Motor neuron (in vitro differentiated cells): ENCODE data around the gene RHEBL1. TPM values are rescaled to one million over a fixed set of nuclear protein-coding genes. Genes with fewer than 3 reads are reported as not detected.
A peak's percentile ranks its signal among the peaks of the same experiment; 100 is the strongest.

Experiments
- ATAC-seq, 8 experiments: fragments of 200-7000 bp; cut with Tn5 transposase; replicated peaks in 6 of 8; 2 replicates each; pipeline ENCODE4 v1.8.0; 2021; ENCODE audit warnings: mild to moderate bottlenecking in 8 of 8, moderate library complexity in 8 of 8
- H3K27ac ChIP-seq, 2 donors: fragments of 250-450 bp; sonication (Bioruptor Pico); 2 replicates each; pipeline ENCODE4 v1.9.0; 2021; ENCODE audit warnings: antibody characterized with exemption in 2 of 2, mild to moderate bottlenecking in 2 of 2, moderate library complexity in 1 of 2
- H3K4me1 ChIP-seq, 2 donors: fragments of 250-450 bp; sonication (Bioruptor Pico); replicated peaks in 1 of 2; 2 replicates each; pipeline ENCODE4 v1.6.1; 2021; ENCODE audit warnings: antibody characterized with exemption in 2 of 2, mild to moderate bottlenecking in 2 of 2, moderate library complexity in 1 of 2
- H3K4me3 ChIP-seq, 5 donors: fragments of 250-450 bp; sonication (Bioruptor Pico); 2 replicates each; pipeline ENCODE4 v1.9.0; 2021; ENCODE audit warnings: antibody characterized with exemption in 5 of 5, mild to moderate bottlenecking in 5 of 5, moderate library complexity in 4 of 5
- WGBS, 10 experiments: fragments of 450-650 bp; shearing (Covaris generic); methylation state at CpG; one replicate each; pipeline ENCODE4 v1.0.0; 2022; 5-methylcytosine and 5-hydroxymethylcytosine counted together
- in situ Hi-C, 9 experiments: fragments of 400-800 bp; cut with MboI; loops; one replicate each; pipeline ENCODE4 v1.15.0; 2021; ENCODE audit warnings: low sequenced_read_pairs in 9 of 9, low pct_unique_long_range_greater_than_20kb in 2 of 9; ENCODE audit not compliant: unreplicated experiment in 9 of 9
- total RNA-seq, 8 experiments: library from RNA; unstranded; fragments of 300-600 nt; gene quantifications; 2 replicates each; pipeline versions ENCODE4 v1.2.3 to v1.2.4, GENCODE V29; 2022

The RHEBL1 gene
- total RNA-seq, 8 experiments from 2014 or later: 0.45 to 4.1 (median 1.2) TPM; not detected in 1

DNA sequence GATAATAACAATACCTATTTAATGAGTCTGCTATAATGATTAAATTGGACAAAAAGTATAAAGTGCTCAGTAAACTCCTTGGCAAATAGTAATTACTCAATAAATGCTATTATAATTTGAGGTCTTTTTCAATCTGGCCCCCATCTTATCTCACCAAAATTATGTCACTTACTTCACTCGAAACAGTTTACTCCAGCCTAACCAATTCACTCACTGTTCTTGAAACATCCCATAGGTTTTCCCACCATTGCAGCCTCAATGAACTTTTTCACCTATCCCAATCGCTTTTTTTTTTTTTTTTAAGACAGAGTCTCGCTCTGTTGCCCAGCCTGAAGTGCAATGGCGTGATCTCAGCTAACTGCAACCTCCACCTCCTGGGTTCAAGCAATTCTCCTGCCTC is 33.8 kb downstream of the RHEBL1 start:
- H3K27ac ChIP-seq: no peak overlapping the region
- H3K4me3 ChIP-seq: no peak overlapping the region
- H3K4me1 ChIP-seq: no peaks in the 10 kb centered on the region
- in situ Hi-C loops: no loop called here
- 50 to 100% (median 89%) methylated on average over 1 to 4 of the region's 4 CpGs for WGBS, 10 experiments
- no peak for ATAC-seq

DNA sequence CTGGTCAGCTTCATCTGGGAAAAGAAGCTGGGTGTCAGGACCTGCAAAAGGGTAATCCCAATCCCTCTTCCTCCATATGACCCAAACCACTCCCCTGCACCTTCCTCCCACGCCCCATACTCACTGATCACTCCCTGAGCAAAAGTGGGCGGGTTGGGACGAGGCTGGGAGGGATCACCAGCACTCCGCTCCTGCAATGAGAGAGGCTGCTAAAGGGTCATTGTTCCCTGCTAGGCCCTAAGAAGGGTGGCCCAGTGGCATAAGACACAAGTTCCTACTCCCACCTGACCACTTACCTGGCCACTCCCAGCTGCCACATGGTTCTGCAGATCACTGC is 35.5 kb downstream of the RHEBL1 start:
- WGBS, 10 experiments: 100% methylated on average over 1 to 3 of the region's 4 CpGs; no CpG with 5 or more reads in 7 of the 10 experiments
- Histone ChIP-seq H3K4me1 (no peaks in the 10 kb centered on the region), H3K27ac (no peak overlapping the region), H3K4me3 (no peak overlapping the region)
- in situ Hi-C loops: no loop called here
- peak in 1 of 8 experiments; percentile 3 for ATAC-seq

DNA sequence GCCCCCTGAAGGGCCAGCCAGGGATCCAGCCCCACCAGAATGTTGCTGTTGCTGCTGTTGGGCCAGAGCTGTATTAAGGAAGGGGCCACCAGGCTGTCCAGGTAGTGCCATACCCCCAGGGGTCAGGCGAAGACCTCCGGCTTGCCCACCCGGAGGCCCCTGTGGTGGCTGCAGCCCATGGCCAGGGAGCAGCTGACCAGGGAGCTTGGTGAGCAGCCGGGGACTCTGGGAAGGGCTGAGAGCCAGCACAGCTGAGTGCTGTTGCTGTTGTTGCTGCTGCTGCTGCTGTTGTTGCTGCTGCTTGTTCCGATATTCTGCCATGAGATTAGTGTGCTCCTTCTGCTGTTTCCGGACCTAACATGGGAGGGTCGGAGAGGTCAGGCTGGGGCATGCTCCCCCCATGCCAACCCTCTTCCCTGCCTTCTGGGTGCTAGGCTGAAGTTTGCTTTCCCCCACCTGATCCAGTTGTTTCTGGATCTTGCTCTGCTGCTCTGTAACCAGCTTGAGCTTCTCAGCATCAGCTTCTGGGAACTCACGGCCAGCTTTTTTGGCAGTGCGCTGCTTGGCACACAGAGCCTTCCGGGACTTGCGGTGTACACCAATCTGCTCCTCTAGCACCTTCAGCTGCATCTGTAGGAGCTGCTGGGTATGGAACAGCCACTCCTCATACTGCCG is 36.0 kb downstream of the RHEBL1 start:
- Histone ChIP-seq H3K4me3 (no peak overlapping the region), H3K27ac (no peak overlapping the region), H3K4me1 (no peaks in the 10 kb centered on the region)
- WGBS, 10 experiments: 67 to 100% (median 100%) methylated on average over 2 to 5 of the region's 12 CpGs; no CpG with 5 or more reads in 6 of the 10 experiments
- peak in 4 of 8 experiments; percentile 18 to 31 (median 20) for ATAC-seq
- in situ Hi-C loops: no loop called here

DNA sequence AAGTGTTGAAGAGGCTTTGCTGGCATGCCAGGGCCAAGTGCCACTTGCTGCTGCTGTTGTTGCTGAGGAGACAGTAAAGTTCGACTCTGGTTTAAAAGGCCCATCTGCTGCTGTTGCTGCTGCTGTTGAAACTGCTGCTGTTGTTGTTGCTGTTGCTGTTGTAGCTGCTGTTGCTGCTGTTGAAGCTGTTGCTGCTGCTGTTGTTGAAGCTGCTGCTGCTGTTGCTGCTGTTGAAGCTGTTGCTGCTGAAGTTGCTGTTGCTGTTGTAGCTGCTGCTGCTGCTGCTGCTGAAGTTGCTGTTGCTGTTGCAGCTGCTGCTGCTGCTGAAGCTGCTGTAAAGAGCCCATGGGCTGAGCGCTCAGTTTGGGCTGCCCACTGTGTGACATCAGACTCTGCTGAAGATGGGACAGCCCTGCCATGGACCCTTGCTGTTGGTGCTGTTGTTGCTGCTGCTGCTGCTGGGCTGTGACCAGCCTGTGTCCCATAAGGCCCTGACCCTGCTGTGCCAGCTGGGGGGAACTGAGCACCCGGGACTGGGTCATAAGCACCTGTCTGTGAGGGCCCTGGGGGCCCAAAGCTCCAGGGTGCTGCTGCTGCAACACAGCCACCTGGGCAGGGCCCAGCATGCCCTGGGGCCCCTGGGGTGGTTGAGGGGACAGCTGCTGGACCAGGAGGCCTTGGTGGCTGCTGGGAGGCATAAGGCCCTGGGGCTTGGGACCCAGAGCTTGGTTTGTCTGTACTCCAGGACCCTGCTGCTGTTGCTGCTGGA is 36.9 kb downstream of the RHEBL1 start:
- H3K27ac ChIP-seq: no peak overlapping the region
- no peak overlapping the region for H3K4me3 ChIP-seq
- peak in 5 of 8 experiments; percentile 16 to 38 (median 34) for ATAC-seq
- in situ Hi-C loops: no loop called here
- H3K4me1 ChIP-seq: no peaks in the 10 kb centered on the region
- WGBS, 10 experiments: 79 to 100% (median 83%) methylated on average over 1 to 3 of the region's 3 CpGs; no CpG with 5 or more reads in 6 of the 10 experiments

DNA sequence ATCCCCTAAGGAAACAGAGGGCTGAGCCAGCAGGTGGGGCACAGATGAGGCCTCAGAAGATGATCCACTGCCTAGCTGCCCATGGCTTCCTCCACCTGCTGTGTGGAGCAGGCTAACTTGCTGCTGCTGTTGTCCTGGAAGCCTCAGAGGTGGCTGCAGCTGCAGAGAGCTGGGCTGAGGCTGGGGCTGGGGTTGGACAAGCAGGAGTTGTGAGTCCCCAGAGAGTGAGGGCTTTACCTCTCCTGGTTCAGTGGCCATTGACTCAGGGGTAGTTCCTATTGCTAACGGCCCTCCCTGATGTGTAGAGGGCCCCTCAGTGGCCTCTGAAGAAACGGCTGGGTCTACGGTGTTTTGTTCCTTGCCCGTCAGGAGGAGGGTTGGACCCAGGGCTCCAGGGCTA is 37.5 kb downstream of the RHEBL1 start:
- H3K4me3 ChIP-seq: no peak overlapping the region
- H3K27ac ChIP-seq: no peak overlapping the region
- H3K4me1 ChIP-seq: no peaks in the 10 kb centered on the region
- 65 to 100% (median 80%) methylated on average over 1 to 2 of the region's 4 CpGs; no CpG with 5 or more reads in 7 of the 10 experiments for WGBS, 10 experiments
- ATAC-seq: peak in 3 of 8 experiments; percentile 13 to 78 (median 24)
- in situ Hi-C loops: no loop called here

DNA sequence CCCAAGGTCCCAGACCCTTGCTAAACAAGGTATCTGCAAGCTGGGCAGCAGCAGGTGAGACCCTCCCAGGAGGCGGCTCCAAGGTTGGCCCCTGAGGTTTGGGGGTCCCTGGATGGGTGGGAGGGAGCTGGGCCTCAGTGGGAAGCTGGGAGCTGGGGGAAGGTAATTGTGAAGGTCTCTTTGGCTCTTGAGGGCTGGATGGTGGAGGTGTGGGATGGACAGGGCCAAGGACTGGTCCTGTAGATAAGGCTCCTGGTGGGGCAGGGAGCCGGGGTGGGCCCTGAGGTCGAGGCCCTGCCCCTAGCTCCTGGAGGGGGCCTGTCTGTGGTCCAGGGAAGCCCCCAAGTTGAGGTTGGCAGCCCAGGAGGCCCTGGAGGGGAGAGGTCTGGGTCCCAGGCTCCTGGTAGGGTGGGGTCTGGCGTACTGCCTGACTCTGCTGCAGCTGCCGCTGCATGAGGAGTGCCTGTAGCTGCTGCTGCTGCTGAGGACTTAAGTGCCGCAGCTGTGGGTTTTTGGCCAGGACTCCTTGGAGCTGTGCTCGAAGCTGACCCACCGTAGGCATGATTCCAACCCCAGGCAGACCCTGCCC is 38.1 kb downstream of the RHEBL1 start:
- Histone ChIP-seq H3K4me3 (no peak overlapping the region), H3K27ac (no peak overlapping the region), H3K4me1 (no peaks in the 10 kb centered on the region)
- WGBS, 10 experiments: 100% methylated on average over 1 to 2 of the region's 8 CpGs; no CpG with 5 or more reads in 7 of the 10 experiments
- in situ Hi-C loops: no loop called here
- peak in 2 of 8 experiments; percentile 9 to 10 for ATAC-seq

DNA sequence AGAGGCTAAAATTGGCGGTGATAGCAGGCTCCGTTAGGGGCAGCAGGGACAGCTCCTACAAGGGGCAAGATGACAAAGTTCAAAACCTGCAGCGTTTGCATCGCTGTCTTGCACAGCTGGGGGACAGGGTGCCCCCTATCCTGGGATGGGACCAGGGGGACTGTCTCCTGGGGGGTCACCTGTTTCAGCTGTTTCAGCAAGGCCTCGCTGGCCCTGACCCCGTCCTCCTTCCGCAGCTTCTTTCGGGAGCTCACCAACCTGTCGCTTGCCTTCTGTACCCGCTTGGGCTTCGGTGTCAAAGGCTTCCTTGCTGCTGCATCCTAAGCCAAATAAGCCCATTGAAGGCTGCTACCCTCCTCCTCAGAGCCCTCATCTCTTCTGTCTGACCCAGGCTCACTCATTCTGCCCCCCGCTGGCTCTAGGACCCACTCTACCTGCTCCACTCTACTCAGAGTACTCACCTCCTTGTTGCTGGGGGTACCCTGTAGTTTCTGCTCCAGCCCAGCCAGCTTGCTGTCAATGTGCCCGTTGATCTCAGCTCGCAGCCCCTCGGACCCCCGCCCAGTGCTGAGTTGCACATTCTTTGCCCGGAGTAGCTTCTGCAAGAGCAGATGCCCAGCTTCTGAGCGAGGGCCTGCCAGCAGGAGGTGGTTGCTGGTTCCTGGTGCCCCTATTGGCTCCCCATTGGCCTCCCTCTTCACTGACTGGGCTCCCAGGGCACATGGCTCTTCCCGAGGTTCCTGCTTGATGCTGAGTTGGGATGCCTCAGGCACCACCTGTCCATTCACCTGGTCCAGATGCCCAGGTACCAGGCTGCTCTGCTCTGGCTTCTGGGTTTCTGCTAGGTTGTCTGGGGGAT is 38.8 kb downstream of the RHEBL1 start:
- no peak for ATAC-seq
- no peak overlapping the region for H3K4me3 ChIP-seq
- no peak overlapping the region for H3K27ac ChIP-seq
- H3K4me1 ChIP-seq: no peaks in the 10 kb centered on the region
- in situ Hi-C loops: no loop called here
- 40 to 100% (median 97%) methylated on average over 1 to 7 of the region's 19 CpGs; no CpG with 5 or more reads in 1 of the 10 experiments for WGBS, 10 experiments

DNA sequence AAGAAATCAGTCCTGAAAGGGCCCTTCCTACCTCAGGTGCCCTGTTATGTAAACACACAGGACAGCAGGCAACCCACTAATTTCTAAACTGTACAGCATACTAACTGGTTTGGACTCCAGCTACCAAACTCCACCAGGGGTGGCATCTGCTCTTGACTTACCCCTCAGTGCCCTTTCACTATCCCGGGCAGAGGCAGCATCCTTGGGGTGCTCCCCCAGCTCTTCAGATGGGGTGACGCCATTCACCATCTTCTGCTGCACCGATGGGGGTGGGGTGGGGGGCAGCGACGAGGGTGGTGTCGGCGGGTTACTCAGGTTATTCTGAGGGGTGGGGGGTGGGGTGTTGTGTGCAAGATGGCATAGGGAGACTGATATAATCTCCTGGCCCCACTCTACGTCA is 39.7 kb downstream of the RHEBL1 start:
- in situ Hi-C loops: no loop called here
- no peak for ATAC-seq
- Histone ChIP-seq H3K4me3 (no peak overlapping the region), H3K27ac (no peak overlapping the region), H3K4me1 (no peaks in the 10 kb centered on the region)
- WGBS, 10 experiments: 74 to 90% methylated on average over 2 to 3 of the region's 8 CpGs; no CpG with 5 or more reads in 8 of the 10 experiments

DNA sequence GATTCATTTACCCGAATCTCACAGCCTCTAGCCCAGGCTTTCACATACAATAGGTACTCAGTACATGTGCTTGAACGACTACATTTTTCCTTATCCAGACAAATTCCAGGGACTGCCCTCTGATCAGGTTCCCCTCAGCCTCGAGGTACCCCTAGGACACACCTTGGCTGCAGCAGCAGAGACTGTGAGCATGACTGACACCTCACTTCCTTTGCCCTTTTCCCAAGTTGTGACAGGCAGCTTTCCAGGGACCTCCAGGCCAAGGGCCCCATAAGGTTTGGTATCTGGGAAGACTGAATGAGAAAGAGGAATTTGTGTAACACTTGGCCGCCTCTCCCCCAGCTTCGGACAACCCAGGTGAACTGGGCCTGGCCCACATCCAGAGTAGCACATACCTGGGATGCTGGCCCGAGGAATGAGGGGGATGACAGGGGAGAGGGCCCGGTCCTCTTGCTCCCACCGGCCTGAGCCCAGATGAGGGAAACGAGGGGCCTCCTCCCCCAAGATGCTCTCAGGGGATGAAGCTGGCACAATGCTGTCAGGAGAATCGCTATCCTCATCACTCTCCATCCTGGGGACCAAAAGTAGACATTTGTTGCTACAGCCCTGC is 41.0 kb downstream of the RHEBL1 start:
- ATAC-seq: no peak
- no peak overlapping the region for H3K27ac ChIP-seq
- H3K4me1 ChIP-seq: no peaks in the 10 kb centered on the region
- H3K4me3 ChIP-seq: no peak overlapping the region
- 64 to 100% (median 94%) methylated on average over 1 to 5 of the region's 10 CpGs; no CpG with 5 or more reads in 2 of the 10 experiments for WGBS, 10 experiments
- in situ Hi-C loops: no loop called here

DNA sequence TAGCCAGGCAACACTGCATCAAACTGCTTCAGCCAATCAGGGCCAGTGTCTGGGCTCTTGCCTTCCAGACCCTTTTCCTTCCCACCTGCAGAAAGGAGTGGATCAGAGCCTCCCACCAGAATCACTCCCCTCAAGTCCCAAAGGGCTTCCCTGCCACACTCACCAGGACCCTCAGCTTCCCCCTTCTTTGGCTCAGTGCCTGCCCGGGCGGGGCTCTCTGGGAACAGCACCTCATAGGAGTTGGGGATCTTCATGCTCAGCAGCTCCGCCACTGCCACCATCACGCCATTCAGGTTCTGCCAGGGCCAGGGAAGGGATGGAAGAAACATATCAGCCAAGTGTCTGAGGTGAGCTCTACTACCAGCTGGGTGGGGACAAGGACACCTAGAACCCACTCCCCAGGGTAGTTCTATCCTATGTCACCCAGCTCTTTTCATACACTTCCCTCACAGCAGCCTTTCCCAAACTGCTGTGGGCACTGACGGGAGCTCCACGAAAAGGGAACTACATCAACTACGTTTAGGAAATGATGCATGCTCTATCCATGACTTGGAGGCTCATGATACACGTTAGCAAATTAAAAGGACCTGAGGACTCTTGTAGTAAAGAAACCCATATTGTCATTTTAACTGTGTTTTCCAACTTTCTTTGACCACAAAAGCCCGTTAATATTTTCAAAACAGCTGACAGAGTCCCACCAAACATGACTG is 41.8 kb downstream of the RHEBL1 start:
- in situ Hi-C loops: no loop called here
- 71 to 100% (median 95%) methylated on average over 1 to 7 of the region's 9 CpGs for WGBS, 10 experiments
- Histone ChIP-seq H3K27ac (no peak overlapping the region), H3K4me1 (no peaks in the 10 kb centered on the region), H3K4me3 (no peak overlapping the region)
- no peak for ATAC-seq

DNA sequence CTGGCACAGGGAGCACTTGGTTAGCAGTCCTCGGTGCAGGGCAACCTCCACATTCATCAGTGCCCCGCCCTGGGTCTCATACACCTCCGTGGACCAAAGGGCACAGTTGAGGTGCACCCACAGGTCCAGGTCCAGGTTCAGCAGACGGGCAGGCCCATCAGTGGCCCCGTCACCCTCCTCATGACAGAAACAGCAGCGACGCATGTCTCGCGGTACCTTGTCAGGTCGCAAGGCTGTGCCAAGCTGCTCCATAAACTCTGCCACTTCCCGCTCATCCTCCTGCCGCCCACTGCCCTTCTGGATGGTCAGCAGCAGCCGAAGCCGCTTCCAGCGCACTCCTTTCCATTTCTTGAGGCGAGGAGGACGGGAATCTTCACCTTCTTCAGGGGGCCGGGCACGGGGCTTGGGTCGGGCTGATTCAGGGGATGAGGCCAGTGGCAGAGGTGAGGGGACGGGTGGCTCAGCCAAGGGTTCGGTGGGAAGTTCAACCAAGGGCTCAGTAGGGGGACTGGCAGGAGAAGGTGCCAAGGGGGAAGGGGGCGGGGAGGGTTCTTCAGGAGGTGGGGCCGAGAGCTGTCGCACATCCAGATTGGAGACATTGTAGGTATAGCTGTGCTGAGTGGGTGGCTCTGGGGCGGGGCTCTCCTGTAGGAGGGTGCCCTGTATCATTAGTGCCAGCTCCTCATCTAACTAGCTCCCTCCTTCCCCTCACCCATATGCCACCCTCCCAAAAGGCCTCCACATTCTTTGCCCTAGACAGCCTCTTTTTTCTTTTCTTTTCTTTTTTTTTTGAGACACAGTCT is 42.9 kb downstream of the RHEBL1 start:
- in situ Hi-C loops: no loop called here
- H3K27ac ChIP-seq: no peak overlapping the region
- 90 to 100% (median 99%) methylated on average over 2 to 10 of the region's 26 CpGs; no CpG with 5 or more reads in 4 of the 10 experiments for WGBS, 10 experiments
- ATAC-seq: peak in 3 of 8 experiments; percentile 5 to 24 (median 11)
- no peaks in the 10 kb centered on the region for H3K4me1 ChIP-seq
- H3K4me3 ChIP-seq: no peak overlapping the region
